Spleen (tissue), 11 donors: Measurements from ENCODE around the gene PTPRE. TPM values are rescaled to one million over a fixed set of nuclear protein-coding genes. Genes with fewer than 3 reads are reported as not detected.

ENCODE experiments used
- DNase-seq: peaks from one replicate; pipeline ENCODE4 v3.0.0-alpha.2; 2020
- H3K27ac ChIP-seq, 8 donors: fragments of 200-600 bp; sonication (generic) in 7 of 8; 1 replicate in 4 of 8; 2 replicates in 4 of 8; pipeline versions ENCODE4 v1.5.0 to v1.8.0; 2016 to 2021; ENCODE audit warnings: inconsistent platforms in 4 of 8, mild to moderate bottlenecking in 4 of 8, moderate library complexity in 1 of 8
- H3K27me3 ChIP-seq, 7 donors: fragments of 200-600 bp; sonication (generic) in 6 of 7; replicated peaks in 1 of 7; 1 replicate in 4 of 7; 2 replicates in 3 of 7; pipeline versions ENCODE4 v1.5.0 to v1.8.0; 2016 to 2021; ENCODE audit warnings: inconsistent platforms in 3 of 7, mild to moderate bottlenecking in 1 of 7
- H3K36me3 ChIP-seq, 6 donors: fragments of 200-600 bp; sonication (generic) in 5 of 6; 1 replicate in 4 of 6; 2 replicates in 2 of 6; pipeline versions ENCODE4 v1.5.0 to v1.8.0; 2016 to 2021; ENCODE audit warnings: inconsistent platforms in 2 of 6
- H3K4me1 ChIP-seq, 6 donors: fragments of 200-600 bp; sonication (generic) in 5 of 6; 1 replicate in 3 of 6; 2 replicates in 3 of 6; pipeline versions ENCODE4 v1.5.0 to v1.8.0; 2016 to 2021; ENCODE audit warnings: inconsistent platforms in 3 of 6
- H3K4me3 ChIP-seq, 8 donors: fragments of 200-600 bp; sonication (generic) in 7 of 8; 1 replicate in 4 of 8; 2 replicates in 4 of 8; pipeline versions ENCODE4 v1.5.0 to v1.8.0; 2016 to 2021; ENCODE audit warnings: inconsistent platforms in 4 of 8, mild to moderate bottlenecking in 4 of 8, moderate library complexity in 2 of 8
- H3K9me3 ChIP-seq, 8 donors: fragments of 200-600 bp; sonication (generic) in 7 of 8; 1 replicate in 4 of 8; 2 replicates in 4 of 8; pipeline versions ENCODE4 v1.5.0 to v1.8.0; 2016 to 2021; ENCODE audit warnings: inconsistent platforms in 4 of 8
- CTCF ChIP-seq, 11 experiments: fragments of 200-600 bp in 7 of 11; fragments of 450-650 bp in 4 of 11; sonication (generic) in 4 of 11; IDR thresholded peaks in 8 of 11; conservative IDR thresholded peaks in 3 of 11; 1 replicate in 7 of 11; 2 replicates in 4 of 11; pipeline versions ENCODE4 v1.4.0 to v1.8.0; 2016 to 2021; ENCODE audit warnings: antibody characterized with exemption in 11 of 11, inconsistent platforms in 4 of 11, mild to moderate bottlenecking in 1 of 11
- POLR2A ChIP-seq, 3 donors: fragments of 450-650 bp; IDR thresholded peaks; one replicate each; pipeline ENCODE4 v1.5.1; 2017; ENCODE audit warnings: antibody characterized with exemption in 3 of 3, mild to moderate bottlenecking in 1 of 3
- POLR2AphosphoS5 ChIP-seq, 3 donors: sonication (generic); formaldehyde crosslinking; IDR thresholded peaks; one replicate each; pipeline ENCODE4 v1.5.1; 2017; ENCODE audit warnings: antibody characterized with exemption in 3 of 3
- WGBS, 5 donors: extraction: QIAGEN DNeasy Blood & Tissue Kit in 3 of 5; methylation state at CpG; one replicate each; pipeline versions ENCODE4 v1.1.5 to v1.1.7; 2013 to 2018; 5-methylcytosine and 5-hydroxymethylcytosine counted together
- intact Hi-C: fragments of 100-400 bp; cut with DNase I; formaldehyde crosslinking; loops from one replicate; pipeline ENCODE4 v1.15.0; 2023; ENCODE audit warnings: low total_unique reads
- polyA plus RNA-seq, 3 donors: library from polyadenylated mRNA; stranded (reverse); fragments of 200-250 nt; gene quantifications; one replicate each; pipeline ENCODE4 v1.2.1, GENCODE V29; 2013
- total RNA-seq, 7 donors: library from RNA; depleted of rRNA in 3 of 7; stranded (reverse); fragments of >200 nt in 3 of 7; fragmentation: NEBNext Ultra II Directional in 4 of 7; extraction: Animal tissue kit (Norgen Biotek cat#: 25700) in 4 of 7; gene quantifications; one replicate each; pipeline versions ENCODE4 v1.1.0 to v1.2.1, GENCODE V29; 2016 to 2021
- donor health status: healthy with polysubstance abuse.
- donor health status: DM: no; HTN: no; CAD: no; lungs with moderate emphysema.
- donor health status: DM: no; HTN: no; CAD: no.
- donor health status: Bipolar disorder and iron deficiency.
- donor health status: healthy.
- donor health status: DM: no; HTN: no; CAD: no.
- donor health status: DM: yes; HTN: yes; CAD: no.

PTPRE gene
- total and polyA plus RNA-seq, 10 donors: 6.2 to 133 (median 70.2) TPM

GRCh38 chr10:128016423-128017060, 109.6 kb downstream of the PTPRE start:
- H3K27ac ChIP-seq: no peak overlapping the region
- no peak for TF ChIP-seq CTCF (IDR thresholded peaks at IDR 0.05 in 8 of 11, conservative IDR thresholded peaks at IDR 0.05 in 3 of 11)
- no peak for TF ChIP-seq POLR2A (IDR thresholded peaks at IDR 0.05)
- no peak for TF ChIP-seq POLR2AphosphoS5 (IDR thresholded peaks at IDR 0.05)
- no peak for DNase-seq
- H3K9me3 ChIP-seq: no peaks in the 10 kb centered on the region
- H3K27me3 ChIP-seq: peaks cover 0 to 11% (median 0%) of the 10 kb centered on the region in 7 donors
- WGBS, 5 donors: 78 to 90% (median 86%) methylated on average over 9 to 12 of the region's 12 CpGs
- no peaks in the 10 kb centered on the region for H3K36me3 ChIP-seq
- peaks cover 1 to 6% (median 3%) of the 10 kb centered on the region in 6 donors for H3K4me1 ChIP-seq
- H3K4me3 ChIP-seq: no peak overlapping the region
- intact Hi-C loops: no loop called here

GRCh38 chr10:128017822-128018221, 110.9 kb downstream of the PTPRE start:
- Histone ChIP-seq H3K27me3 (peaks cover 0 to 11% (median 0%) of the 10 kb centered on the region in 7 donors), H3K27ac (no peak overlapping the region), H3K36me3 (no peaks in the 10 kb centered on the region), H3K4me3 (no peak overlapping the region), H3K9me3 (no peaks in the 10 kb centered on the region), H3K4me1 (no peaks in the 10 kb centered on the region)
- intact Hi-C loops: no loop called here
- TF ChIP-seq POLR2A (IDR thresholded peaks at IDR 0.05) (no peak), POLR2AphosphoS5 (IDR thresholded peaks at IDR 0.05) (no peak), CTCF (IDR thresholded peaks at IDR 0.05 in 8 of 11, conservative IDR thresholded peaks at IDR 0.05 in 3 of 11) (no peak)
- DNase-seq: no peak
- 74 to 79% (median 78%) methylated on average over 13 to 14 of the region's 14 CpGs for WGBS, 5 donors

GRCh38 chr10:128018236-128018635, 111.3 kb downstream of the PTPRE start:
- WGBS, 5 donors: 19 to 35% (median 24%) methylated on average over 12 to 13 of the region's 13 CpGs
- H3K4me3 ChIP-seq: no peak overlapping the region
- no peaks in the 10 kb centered on the region for H3K9me3 ChIP-seq
- H3K36me3 ChIP-seq: no peaks in the 10 kb centered on the region
- no peaks in the 10 kb centered on the region for H3K4me1 ChIP-seq
- H3K27ac ChIP-seq: no peak overlapping the region
- DNase-seq: no peak
- peaks cover 0 to 11% (median 0%) of the 10 kb centered on the region in 7 donors for H3K27me3 ChIP-seq
- intact Hi-C loops: no loop called here
- no peak for TF ChIP-seq POLR2A (IDR thresholded peaks at IDR 0.05)
- TF ChIP-seq POLR2AphosphoS5 (IDR thresholded peaks at IDR 0.05): no peak
- TF ChIP-seq CTCF (IDR thresholded peaks at IDR 0.05 in 8 of 11, conservative IDR thresholded peaks at IDR 0.05 in 3 of 11): no peak

- WGBS, 5 donors: 48 to 64% (median 52%) methylated on average over 2 of the region's 2 CpGs
- H3K4me3 ChIP-seq: no peak overlapping the region
- no peaks in the 10 kb centered on the region for H3K9me3 ChIP-seq
- H3K36me3 ChIP-seq: no peaks in the 10 kb centered on the region
- intact Hi-C loops: no loop called here
- H3K27ac ChIP-seq: no peak overlapping the region
- TF ChIP-seq POLR2AphosphoS5 (IDR thresholded peaks at IDR 0.05) (no peak), CTCF (IDR thresholded peaks at IDR 0.05 in 8 of 11, conservative IDR thresholded peaks at IDR 0.05 in 3 of 11) (no peak), POLR2A (IDR thresholded peaks at IDR 0.05) (no peak)
- H3K27me3 ChIP-seq: peaks cover 0 to 11% (median 0%) of the 10 kb centered on the region in 7 donors
- DNase-seq: no peak
- no peaks in the 10 kb centered on the region for H3K4me1 ChIP-seq
Observed at GRCh38 chr10:128018691-128019090, 111.8 kb downstream of the PTPRE start.
